HG03135 (cell line): ENCODE results near the gene KPNA2.
A peak's percentile ranks its signal among the peaks of the same experiment; 100 is the strongest.
"Not testable (repeated sequence)": the region's sequence is repeated elsewhere in the genome, so short reads cannot be mapped to it uniquely, and the experiment has no call there.

Source experiments
- ATAC-seq: cut with Tn5 transposase; IDR thresholded peaks from one replicate; pipeline ENCODE4 v1.9.1; 2021; ENCODE audit warnings: mild to moderate bottlenecking, moderate library complexity; ENCODE audit not compliant: unreplicated experiment

The KPNA2 gene

DNA sequence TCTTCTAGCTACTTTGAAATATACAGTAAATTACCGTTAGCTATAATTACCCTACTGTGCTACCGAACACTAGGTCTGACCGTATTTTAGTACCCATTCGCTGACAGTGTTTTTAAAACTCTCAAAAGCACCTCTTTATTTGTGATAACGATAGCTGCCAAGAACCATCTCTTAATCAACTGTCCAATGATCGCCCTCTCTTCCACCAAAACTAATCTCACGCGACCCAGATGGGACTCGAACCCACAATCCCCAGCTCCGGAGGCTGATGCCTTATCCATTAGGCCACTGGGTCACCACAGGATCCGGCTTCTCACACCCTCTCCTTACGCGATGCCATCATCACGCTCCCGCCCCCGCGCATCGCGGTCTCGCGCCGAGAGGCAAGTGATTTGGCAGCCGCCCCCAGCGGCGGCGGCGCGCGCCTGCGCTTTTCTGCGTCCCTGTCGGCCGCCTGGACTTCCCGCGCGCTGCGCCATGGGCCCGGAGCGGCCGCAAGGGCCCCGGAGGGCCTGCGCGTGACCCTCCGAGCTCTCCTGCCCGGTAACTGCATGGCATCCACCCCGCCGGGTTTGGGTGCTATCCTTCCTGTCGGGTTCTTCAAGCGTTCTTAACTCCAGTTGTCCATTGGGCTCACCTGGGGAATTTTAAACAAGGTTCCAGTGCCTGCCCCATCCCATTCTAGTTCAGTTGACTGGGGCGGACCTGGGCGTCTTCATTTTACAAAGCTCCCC, 15.7 kb upstream of the KPNA2 start:
- peak; percentile 96 for ATAC-seq

GRCh38 chr17:68020409-68020756, 15.2 kb upstream of the KPNA2 start:
- ATAC-seq = no peak

DNA sequence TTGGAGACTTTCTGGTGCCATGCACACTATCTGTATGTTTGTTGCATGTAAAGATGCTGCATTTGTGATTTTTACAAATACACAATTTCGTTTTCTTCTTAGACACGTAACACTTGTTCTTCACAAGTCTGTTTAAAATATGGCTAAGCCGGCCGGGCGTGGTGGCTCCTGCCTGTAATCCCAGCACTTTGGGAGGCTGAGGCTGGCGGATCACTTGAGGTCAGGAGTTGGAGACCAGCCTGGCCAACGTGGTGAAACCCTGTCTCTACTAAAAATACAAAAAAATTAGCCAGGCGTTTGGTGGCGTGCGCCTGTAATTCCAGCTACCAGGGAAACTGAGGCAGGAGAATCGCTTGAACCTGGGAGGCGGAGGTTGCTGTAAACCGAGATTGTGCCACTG, 14.7 kb upstream of the KPNA2 start:
- not testable (repeated sequence) for ATAC-seq

DNA sequence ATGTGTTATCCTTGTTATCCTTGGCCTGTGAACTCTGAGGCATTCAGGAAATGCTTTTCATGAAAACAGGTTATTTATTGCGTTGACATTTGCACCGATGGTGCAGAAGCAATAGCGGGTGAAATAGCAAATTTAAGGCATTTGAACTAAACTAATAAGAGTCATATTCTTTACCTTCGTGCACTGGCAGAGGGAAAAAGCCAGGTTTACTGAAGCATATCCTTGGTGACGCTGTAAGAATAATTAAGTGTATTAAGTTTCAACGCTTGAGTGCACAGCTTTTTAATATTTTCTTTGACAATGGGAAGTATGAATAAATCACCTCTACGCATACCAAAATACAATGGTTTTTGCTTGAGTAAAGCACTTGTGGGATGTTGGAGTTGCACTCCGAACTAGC, 13.6 kb upstream of the KPNA2 start:
- no peak for ATAC-seq

GRCh38 chr17:68022547-68022946, 13.0 kb upstream of the KPNA2 start:
- not testable (repeated sequence) for ATAC-seq

- ATAC-seq = no peak
These were observed 5.9 kb upstream of the KPNA2 start for GRCh38 chr17:68029512-68030215.

DNA sequence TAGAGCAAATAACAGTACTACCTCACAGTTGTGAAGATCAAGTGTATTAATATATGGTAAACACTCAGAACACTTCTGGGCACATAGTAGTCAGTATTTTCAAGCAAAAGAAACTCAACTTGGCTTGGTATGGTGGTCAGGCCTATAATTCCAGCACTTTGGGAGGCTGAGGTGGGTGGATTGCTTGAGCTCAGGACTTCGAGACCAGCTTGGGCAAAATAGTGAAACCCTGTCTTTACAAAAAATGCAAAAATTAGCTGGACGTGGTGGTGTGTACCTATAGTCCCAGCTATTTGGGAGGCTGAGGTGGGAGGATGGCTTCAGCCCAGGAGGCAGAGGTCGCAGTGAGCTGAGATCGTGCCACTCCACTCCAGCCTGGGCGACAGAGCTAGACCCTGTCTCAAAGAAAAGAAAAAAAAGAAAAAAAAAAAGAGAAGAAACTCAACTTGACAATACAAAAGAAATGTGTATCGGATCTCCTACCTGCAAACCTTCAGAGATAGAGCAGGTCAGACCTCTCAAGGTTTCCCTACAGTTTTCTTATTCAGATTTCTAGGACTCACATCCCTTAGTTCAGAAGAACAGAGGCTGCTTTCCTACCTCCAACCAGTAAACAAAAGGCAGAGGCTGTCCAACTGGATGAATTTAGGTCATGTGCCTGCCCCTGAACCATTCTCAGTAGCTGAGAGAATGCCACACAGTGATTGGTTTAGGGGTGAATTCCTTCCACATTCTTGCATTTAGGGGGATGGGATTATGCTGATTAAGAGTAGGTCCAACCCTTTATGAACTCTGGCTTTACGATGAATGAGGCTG, 1.7 kb upstream of the KPNA2 start:
- no peak for ATAC-seq

DNA sequence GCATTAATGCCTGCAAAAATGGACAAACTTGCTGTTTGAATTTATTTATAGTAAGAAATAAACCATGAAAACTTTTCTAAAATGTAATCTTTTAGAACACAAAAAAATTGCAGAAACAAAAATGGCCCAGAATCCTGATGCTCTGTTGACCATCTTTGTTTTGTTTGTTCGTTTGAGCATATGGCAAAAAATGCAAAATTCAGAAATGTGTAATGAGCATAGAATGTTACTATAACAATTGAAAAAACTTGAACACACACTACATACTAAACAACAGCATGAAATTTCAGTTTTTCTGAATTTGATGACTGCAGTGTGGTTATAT, 1.1 kb upstream of the KPNA2 start:
- no peak for ATAC-seq

- peak; percentile 85 for ATAC-seq
These were observed 408 bp upstream of the KPNA2 start for GRCh38 chr17:68035131-68035522.

DNA sequence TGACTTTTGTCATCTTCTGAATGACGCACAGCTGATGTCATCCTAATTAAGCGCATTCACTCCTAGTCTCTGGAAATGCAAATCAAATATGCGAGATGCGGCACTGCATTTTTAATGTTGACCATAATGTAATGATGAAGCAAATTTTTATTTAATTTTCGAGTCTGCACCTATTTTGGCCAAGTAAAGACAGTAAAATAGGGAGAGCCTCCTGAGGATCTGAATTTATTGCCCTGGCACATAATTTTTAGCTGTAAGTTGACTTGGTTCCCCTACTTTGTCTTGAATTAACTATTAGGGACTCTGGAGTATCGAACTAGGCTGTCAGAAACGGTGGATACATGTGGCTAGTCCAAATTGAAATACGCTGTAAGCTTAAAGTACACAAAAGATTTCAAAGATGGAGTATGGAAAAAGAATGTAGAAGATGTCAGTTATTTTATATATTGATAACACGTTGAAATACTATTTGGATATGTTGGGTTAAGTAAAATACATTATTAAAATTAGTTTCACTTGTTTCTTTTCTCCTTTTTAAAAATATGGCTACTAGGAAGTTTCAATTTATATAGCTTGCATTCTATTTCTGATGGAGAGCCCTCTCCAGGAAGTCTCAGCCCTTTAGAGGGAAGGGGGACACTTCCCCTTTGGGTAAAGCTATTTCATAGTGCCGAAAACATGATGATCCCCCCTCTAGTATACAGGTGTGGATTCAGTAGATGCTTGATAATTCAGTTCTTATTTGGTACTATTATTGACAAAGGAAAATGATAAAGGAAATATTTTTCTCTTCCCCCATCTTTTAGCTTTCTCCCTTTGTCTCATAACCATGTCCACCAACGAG, 991 bp downstream of the KPNA2 start:
- peak; percentile 16 for ATAC-seq

GRCh38 chr17:68047153-68047846, 11.8 kb downstream of the KPNA2 start:
- ATAC-seq = no peak

DNA sequence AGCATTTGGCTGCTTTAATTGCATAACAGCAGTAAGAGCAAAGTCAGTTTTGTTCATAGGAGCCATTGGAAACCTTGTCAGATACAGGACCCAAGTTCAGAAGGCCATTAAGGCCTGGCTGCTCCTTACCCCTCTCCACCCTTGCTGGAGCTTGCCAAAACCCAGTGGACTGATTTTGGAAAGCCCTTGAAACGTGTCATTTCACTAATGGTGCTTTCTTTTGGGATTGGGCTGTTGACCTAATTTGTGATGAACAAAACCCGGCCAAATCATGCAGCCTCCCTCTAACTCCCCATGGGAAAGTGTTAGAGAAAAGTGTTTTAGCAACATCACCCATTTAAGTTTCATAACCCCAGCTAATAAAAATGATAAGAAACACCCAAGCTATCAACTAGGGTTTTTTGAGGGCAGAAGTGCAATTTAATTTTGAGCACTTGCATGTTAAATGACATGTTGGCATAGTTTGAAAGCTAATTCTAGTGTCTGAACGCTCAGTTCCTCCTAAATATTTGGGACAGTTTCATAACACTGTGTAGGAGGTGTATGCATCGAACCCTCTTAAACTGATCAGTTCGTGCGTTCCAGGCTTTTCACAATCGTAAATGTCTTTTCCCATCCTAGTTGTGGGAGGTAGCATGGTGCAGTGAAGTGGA, 12.5 kb downstream of the KPNA2 start:
- ATAC-seq = not testable (repeated sequence)

GRCh38 chr17:68048996-68049395, 13.5 kb downstream of the KPNA2 start:
- ATAC-seq = no peak

- not testable (repeated sequence) for ATAC-seq
These were observed 14.4 kb downstream of the KPNA2 start for GRCh38 chr17:68049812-68050437.

GRCh38 chr17:68051321-68052312, 16.1 kb downstream of the KPNA2 start:
- not testable (repeated sequence) for ATAC-seq

GRCh38 chr17:68052810-68053209, 17.3 kb downstream of the KPNA2 start:
- ATAC-seq = no peak

GRCh38 chr17:68053231-68054013, 17.9 kb downstream of the KPNA2 start:
- ATAC-seq = no peak
